Gastroesophageal sphincter (tissue), 4 donors: ENCODE measurements around the gene NAALADL2. TPM values are rescaled to one million over a fixed set of nuclear protein-coding genes. Genes with fewer than 3 reads are reported as not detected.

ENCODE experiments used
- ATAC-seq: fragments of 150-250 bp; one replicate; pipeline ENCODE4 v1.9.1; 2016; ENCODE audit warnings: mild to moderate bottlenecking, moderate library complexity
- H3K27ac ChIP-seq, 4 donors: fragments of 200-600 bp; sonication (generic) in 3 of 4; 1 replicate in 3 of 4; 2 replicates in 1 of 4; pipeline ENCODE4 v1.5.1; 2016 to 2019
- H3K27me3 ChIP-seq: fragments of 200-600 bp; sonication (generic); one replicate; pipeline ENCODE4 v1.5.1; 2019
- H3K36me3 ChIP-seq, 2 donors: fragments of 200-600 bp; sonication (generic); one replicate each; pipeline ENCODE4 v1.5.1; 2019; ENCODE audit warnings: control low read depth in 1 of 2
- H3K4me1 ChIP-seq, 3 donors: fragments of 200-600 bp; sonication (generic); 1 replicate in 2 of 3; 2 replicates in 1 of 3; pipeline ENCODE4 v1.5.1; 2016 to 2019; ENCODE audit warnings: control low read depth in 2 of 3
- H3K4me3 ChIP-seq, 2 donors: fragments of 200-600 bp; sonication (generic); one replicate each; pipeline ENCODE4 v1.5.1; 2019; ENCODE audit warnings: mild to moderate bottlenecking in 1 of 2, moderate library complexity in 1 of 2
- H3K9me3 ChIP-seq, 3 donors: fragments of 200-600 bp; sonication (generic); one replicate each; pipeline ENCODE4 v1.5.1; 2017 to 2019; ENCODE audit warnings: control low read depth in 2 of 3
- CTCF ChIP-seq, 4 experiments: fragments of 200-600 bp in 2 of 4; fragments of 450-650 bp in 2 of 4; sonication (generic) in 1 of 4; IDR thresholded peaks; one replicate each; pipeline ENCODE4 v1.5.1; 2017 to 2019; ENCODE audit warnings: antibody characterized with exemption in 4 of 4, mild to moderate bottlenecking in 2 of 4, moderate library complexity in 2 of 4
- EP300 ChIP-seq: sonication (generic); formaldehyde crosslinking; IDR thresholded peaks from one replicate; pipeline ENCODE4 v1.6.1; 2017; ENCODE audit warnings: antibody characterized with exemption, mild to moderate bottlenecking
- POLR2A ChIP-seq, 2 donors: fragments of 450-650 bp; IDR thresholded peaks; one replicate each; pipeline ENCODE4 v1.6.1; 2017; ENCODE audit warnings: antibody characterized with exemption in 2 of 2, mild to moderate bottlenecking in 2 of 2, moderate library complexity in 1 of 2
- POLR2AphosphoS5 ChIP-seq: sonication (generic); formaldehyde crosslinking; IDR thresholded peaks from one replicate; pipeline ENCODE4 v1.6.1; 2017; ENCODE audit warnings: antibody characterized with exemption
- WGBS, 2 donors: methylation state at CpG; one replicate each; pipeline ENCODE4 v1.1.5; 2018; ENCODE audit warnings: low coverage in 1 of 2; 5-methylcytosine and 5-hydroxymethylcytosine counted together
- total RNA-seq, 4 donors: library from RNA; depleted of rRNA; stranded (reverse); fragments of >200 nt; gene quantifications; one replicate each; pipeline ENCODE4 v1.1.0, GENCODE V29; 2016

NAALADL2 gene
- total RNA-seq, 4 donors from 2014 or later: 3.1 to 7.4 (median 6.2) TPM

GRCh38 chr3:175535351-175535750 lies 676.2 kb downstream of the NAALADL2 start:
- no peak overlapping the region for H3K27ac ChIP-seq
- no peaks in the 10 kb centered on the region for H3K9me3 ChIP-seq
- H3K27me3 ChIP-seq: no peaks in the 10 kb centered on the region
- 50 to 73% methylated on average over 1 to 2 of the region's 2 CpGs for WGBS, 2 donors
- no peak for ATAC-seq
- no peak for TF ChIP-seq EP300
- TF ChIP-seq POLR2AphosphoS5: no peak
- TF ChIP-seq POLR2A (IDR thresholded peaks at IDR 0.05): no peak
- TF ChIP-seq CTCF (IDR thresholded peaks at IDR 0.05): no peak
- no peaks in the 10 kb centered on the region for H3K4me1 ChIP-seq
- no peak overlapping the region for H3K4me3 ChIP-seq
- no peaks in the 10 kb centered on the region for H3K36me3 ChIP-seq

GRCh38 chr3:175546115-175546514 lies 687.0 kb downstream of the NAALADL2 start:
- WGBS, 2 donors: 82 to 91% methylated on average over 2 to 4 of the region's 4 CpGs
- H3K9me3 ChIP-seq: no peaks in the 10 kb centered on the region
- no peak for ATAC-seq
- no peaks in the 10 kb centered on the region for H3K36me3 ChIP-seq
- no peaks in the 10 kb centered on the region for H3K4me1 ChIP-seq
- TF ChIP-seq EP300: no peak
- H3K27ac ChIP-seq: no peak overlapping the region
- H3K27me3 ChIP-seq: no peaks in the 10 kb centered on the region
- H3K4me3 ChIP-seq: no peak overlapping the region

- no peak for ATAC-seq
- 95 to 100% methylated on average over 1 of the region's 1 CpG for WGBS, 2 donors
Observed at GRCh38 chr3:175552929-175553328, 693.8 kb downstream of the NAALADL2 start.

GRCh38 chr3:175554801-175555200 lies 695.7 kb downstream of the NAALADL2 start:
- Histone ChIP-seq H3K9me3 (no peaks in the 10 kb centered on the region), H3K27ac (no peak overlapping the region), H3K4me3 (no peak overlapping the region), H3K36me3 (no peaks in the 10 kb centered on the region), H3K4me1 (no peaks in the 10 kb centered on the region), H3K27me3 (no peaks in the 10 kb centered on the region)
- TF ChIP-seq POLR2A (IDR thresholded peaks at IDR 0.05): no peak
- no peak for TF ChIP-seq POLR2AphosphoS5
- no peak for TF ChIP-seq CTCF (IDR thresholded peaks at IDR 0.05)
- TF ChIP-seq EP300: no peak
- ATAC-seq: no peak

More at GRCh38 chr3:175552929-175553328, 693.8 kb downstream of the NAALADL2 start:
- H3K27ac ChIP-seq: no peak overlapping the region
- no peak overlapping the region for H3K4me3 ChIP-seq
- H3K4me1 ChIP-seq: no peaks in the 10 kb centered on the region
- no peaks in the 10 kb centered on the region for H3K9me3 ChIP-seq
- no peaks in the 10 kb centered on the region for H3K27me3 ChIP-seq
- TF ChIP-seq POLR2A (IDR thresholded peaks at IDR 0.05) (no peak), POLR2AphosphoS5 (no peak), EP300 (no peak), CTCF (IDR thresholded peaks at IDR 0.05) (no peak)
- no peaks in the 10 kb centered on the region for H3K36me3 ChIP-seq

GRCh38 chr3:175558261-175558660 lies 699.1 kb downstream of the NAALADL2 start:
- Histone ChIP-seq H3K36me3 (no peaks in the 10 kb centered on the region), H3K27me3 (no peaks in the 10 kb centered on the region), H3K4me3 (no peak overlapping the region), H3K27ac (no peak overlapping the region), H3K4me1 (no peaks in the 10 kb centered on the region), H3K9me3 (no peaks in the 10 kb centered on the region)
- no peak for ATAC-seq
- no peak for TF ChIP-seq CTCF (IDR thresholded peaks at IDR 0.05)
- no peak for TF ChIP-seq EP300
- TF ChIP-seq POLR2AphosphoS5: no peak
- 82 to 88% methylated on average over 1 of the region's 1 CpG for WGBS, 2 donors

GRCh38 chr3:175564363-175564762 lies 705.2 kb downstream of the NAALADL2 start:
- Histone ChIP-seq H3K9me3 (no peaks in the 10 kb centered on the region), H3K27ac (no peak overlapping the region), H3K4me1 (no peaks in the 10 kb centered on the region), H3K27me3 (no peaks in the 10 kb centered on the region), H3K36me3 (no peaks in the 10 kb centered on the region), H3K4me3 (no peak overlapping the region)
- no peak for ATAC-seq
- TF ChIP-seq POLR2AphosphoS5 (no peak), POLR2A (IDR thresholded peaks at IDR 0.05) (no peak), CTCF (IDR thresholded peaks at IDR 0.05) (no peak), EP300 (no peak)
